ENCODE measurements around the gene TGIF2LY. TPM values are rescaled to one million over a fixed set of nuclear protein-coding genes. Genes with fewer than 3 reads are reported as not detected.
"Not testable (repeated sequence)": the region's sequence is repeated elsewhere in the genome, so short reads cannot be mapped to it uniquely, and the experiment has no call there.

The TGIF2LY gene
- total RNA-seq (not detected), polyA plus RNA-seq (not detected), total RNA-seq (0 reads per million in 6 experiments)

DNA sequence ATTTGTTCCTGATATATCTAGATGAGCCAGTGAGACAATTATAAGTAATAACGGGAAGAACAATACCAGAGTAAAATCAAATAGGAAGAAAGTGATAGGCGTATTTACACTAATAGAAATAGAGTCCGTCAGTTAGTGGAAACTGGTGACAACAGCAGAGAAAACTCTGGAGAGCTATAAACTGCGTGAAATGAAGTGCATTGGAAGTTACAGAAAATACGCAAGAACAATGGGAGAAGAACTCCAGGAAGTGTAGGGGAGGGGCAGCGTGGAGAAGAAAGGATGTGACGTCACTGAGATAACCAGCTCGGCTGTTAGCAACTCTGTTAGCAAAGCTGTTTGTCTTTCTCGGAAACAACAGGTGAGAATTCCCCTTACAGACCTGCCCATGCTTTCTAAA, at the start of gene TGIF2LY:
TGIF2LY (plus strand) TSS at position 301 of the 400 bp plus-strand sequence. CDS start 178 bp downstream, outside the sequence.
- POLR2A ChIA-PET, DNase-seq, H3K36me3 Mint-ChIP-seq: not testable (repeated sequence)

More for the DNA sequence above, at the start of gene TGIF2LY:
- not testable (repeated sequence) for H3K9me3 Mint-ChIP-seq, ATAC-seq, H3K27me3 Mint-ChIP-seq, H3K27ac Mint-ChIP-seq, H3K4me1 Mint-ChIP-seq, H3K4me3 Mint-ChIP-seq

Measured in naive thymus-derived CD8-positive, alpha-beta T cell (primary cell).